ENCODE data around the gene RPAIN.
"Not testable (repeated sequence)": the region's sequence is repeated elsewhere in the genome, so short reads cannot be mapped to it uniquely, and the experiment has no call there.

GRCh38 chr17:5431234-5431633 is 11.3 kb downstream of the RPAIN start:
- TF ChIP-seq CBX8 (IDR thresholded peaks at IDR 0.05; ENCODE audit: borderline replicate concordance, low read depth, low read length); SRF (IDR thresholded peaks at IDR 0.05; ENCODE audit: low read depth, low read length); YY1 (IDR thresholded peaks at IDR 0.05; ENCODE audit: low read depth, low read length): not testable (repeated sequence)
- TF ChIP-seq CTCF (IDR thresholded peaks at IDR 0.05; ENCODE audit: control extremely low read depth in 1 of 3, insufficient read depth in 1 of 3, low read depth in 1 of 3, low read length in 3 of 3) (peak; percentile 14 to 58 (median 28); a peak in 2 of 4 replicates), POLR2AphosphoS5 (IDR thresholded peaks at IDR 0.05; ENCODE audit: low read depth, low read length) (0 out of 2 replicates have a peak, but pooled peaks have one; percentile 2)

Measured in H1 (cell line).